NCI-H524 treated with DMSO at 0.1 percent for 48 hours (cell line): ENCODE results near the gene CSAG3.
"Not testable (repeated sequence)": the region's sequence is repeated elsewhere in the genome, so short reads cannot be mapped to it uniquely, and the experiment has no call there.

ENCODE experiments used
- DNase-seq: peaks from one replicate; lab custom pipeline; 2025; lab: John Stamatoyannopoulos, UW

CSAG3 gene

DNA sequence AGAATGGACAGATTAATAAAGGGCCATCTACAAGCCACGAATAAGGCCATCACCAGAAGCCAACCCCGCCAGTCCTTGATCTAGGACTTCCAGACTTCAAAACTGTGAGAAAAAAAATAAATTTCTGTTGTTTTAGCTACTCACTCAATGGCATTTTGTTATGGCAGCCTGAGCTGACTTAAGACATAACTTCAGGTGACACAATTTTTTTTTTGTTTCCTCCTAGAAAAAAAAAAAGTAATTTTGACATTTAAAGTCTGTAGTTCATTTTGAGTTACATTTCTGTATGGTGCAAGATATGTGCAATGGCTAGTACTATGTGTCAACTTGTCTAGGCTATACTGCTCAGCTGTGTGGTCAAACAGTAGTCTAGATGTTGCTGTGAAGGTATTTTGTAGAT lies at the start of gene CSAG3:
Gene CSAG3, plus strand, starts transcription at position 301 of the 400 bp plus-strand sequence.
- not testable (repeated sequence) for DNase-seq

DNA sequence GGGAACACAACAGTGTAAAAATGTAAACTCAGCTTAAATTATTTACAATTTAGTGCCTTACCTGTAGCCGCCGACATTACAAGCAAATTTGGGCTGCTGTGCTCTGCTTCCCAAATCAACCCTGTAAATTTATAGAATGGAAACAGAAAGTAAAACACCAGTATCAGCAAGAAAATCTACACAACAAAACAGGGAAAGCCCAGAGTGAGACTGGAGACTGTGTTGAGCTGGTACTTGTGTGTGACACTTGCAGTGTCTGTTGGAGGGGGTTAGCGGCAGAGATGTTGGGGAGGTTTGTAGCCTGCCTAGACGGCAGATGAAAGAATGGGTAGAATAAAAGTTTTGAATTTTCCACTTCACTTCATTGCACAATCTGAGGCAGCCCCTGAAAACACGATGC lies 45.8 kb upstream of the CSAG3 start:
- not testable (repeated sequence) for DNase-seq

DNA sequence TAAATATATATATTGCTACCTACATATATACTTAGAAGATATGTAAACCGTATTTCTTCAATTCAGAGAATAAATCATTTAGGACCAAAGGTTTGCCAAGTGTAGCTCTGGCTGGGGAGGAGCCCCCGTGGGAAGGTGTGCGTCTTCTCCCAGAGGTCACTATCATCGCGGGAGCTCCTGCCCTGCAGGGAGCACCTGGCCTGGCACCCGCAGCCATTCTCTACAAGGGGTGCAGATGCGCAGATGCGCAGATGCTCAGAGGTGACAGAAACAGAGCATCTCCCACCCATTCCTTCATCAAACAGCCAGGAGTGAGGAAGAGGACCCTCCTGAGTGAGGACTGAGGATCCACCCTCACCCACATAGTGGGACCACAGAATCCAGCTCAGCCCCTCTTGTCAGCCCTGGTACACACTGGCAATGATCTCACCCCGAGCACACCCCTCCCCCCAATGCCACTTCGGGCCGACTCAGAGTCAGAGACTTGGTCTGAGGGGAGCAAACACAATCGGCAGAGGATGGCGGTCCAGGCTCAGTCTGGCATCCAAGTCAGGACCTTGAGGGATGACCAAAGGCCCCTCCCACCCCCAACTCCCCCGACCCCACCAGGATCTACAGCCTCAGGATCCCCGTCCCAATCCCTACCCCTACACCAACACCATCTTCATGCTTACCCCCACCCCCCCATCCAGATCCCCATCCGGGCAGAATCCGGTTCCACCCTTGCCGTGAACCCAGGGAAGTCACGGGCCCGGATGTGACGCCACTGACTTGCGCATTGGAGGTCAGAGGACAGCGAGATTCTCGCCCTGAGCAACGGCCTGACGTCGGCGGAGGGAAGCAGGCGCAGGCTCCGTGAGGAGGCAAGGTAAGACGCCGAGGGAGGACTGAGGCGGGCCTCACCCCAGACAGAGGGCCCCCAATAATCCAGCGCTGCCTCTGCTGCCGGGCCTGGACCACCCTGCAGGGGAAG lies 44.9 kb upstream of the CSAG3 start, which contains the start of gene MAGEA2B:
Gene MAGEA2B, plus strand, starts transcription at position 814 of the 973 bp plus-strand sequence. CDS start 2,479 bp downstream, outside the sequence.
- not testable (repeated sequence) for DNase-seq

DNA sequence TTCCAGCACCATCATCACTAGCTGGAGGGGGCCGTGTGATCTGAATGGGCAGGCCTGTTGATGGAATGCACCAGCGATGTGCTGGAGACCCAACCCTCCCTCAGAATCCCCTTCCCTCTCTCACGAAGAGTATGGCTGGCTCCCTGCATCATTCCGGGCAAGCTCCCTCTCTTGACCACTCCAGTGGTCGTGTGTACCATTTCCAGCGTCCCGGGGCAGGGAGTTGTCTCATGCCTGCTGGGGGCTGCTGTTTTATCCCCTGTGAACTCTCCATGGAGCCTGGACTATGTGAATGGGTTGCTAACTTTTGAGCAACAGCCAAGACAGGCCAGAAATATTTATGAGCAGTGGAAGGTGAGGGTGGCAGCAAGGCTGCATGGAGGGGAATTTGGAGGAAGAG lies 33.6 kb upstream of the CSAG3 start:
- no peak for DNase-seq

DNA sequence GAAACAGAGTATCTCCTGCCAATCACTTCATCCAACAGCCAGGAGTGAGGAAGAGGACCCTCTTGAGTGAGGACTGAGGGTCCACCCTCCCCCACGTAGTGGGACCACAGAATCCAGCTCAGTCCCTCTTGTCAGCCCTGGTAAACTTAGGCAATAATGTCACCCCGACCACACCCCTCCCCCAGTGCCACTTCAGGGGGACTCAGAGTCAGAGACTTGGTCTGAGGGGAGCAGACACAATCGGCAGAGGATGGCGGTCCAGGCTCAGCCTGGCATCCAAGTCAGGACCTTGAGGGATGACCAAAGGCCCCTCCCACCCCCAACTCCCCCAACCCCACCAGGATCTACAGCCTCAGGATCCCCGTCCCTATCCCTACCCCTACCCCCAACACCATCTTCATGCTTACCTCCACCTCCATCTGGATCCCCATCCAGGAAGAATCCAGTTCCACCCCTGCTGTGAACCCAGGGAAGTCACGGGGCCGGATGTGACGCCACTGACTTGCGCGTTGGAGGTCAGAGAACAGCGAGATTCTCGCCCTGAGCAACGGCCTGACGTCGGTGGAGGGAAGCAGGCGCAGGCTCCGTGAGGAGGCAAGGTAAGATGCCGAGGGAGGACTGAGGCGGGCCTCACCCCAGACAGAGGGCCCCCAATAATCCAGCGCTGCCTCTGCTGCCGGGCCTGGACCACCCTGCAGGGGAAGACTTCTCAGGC lies 25.6 kb upstream of the CSAG3 start, which contains the start of the genes CSAG1 and MAGEA12:
Gene CSAG1, minus strand, starts transcription at position 461 of the 715 bp plus-strand sequence. CDS start 1,261 bp downstream, outside the sequence.
Gene MAGEA12, plus strand, starts transcription at position 497 of the 715 bp plus-strand sequence. CDS start 2,405 bp downstream, outside the sequence.
- no peak for DNase-seq

DNA sequence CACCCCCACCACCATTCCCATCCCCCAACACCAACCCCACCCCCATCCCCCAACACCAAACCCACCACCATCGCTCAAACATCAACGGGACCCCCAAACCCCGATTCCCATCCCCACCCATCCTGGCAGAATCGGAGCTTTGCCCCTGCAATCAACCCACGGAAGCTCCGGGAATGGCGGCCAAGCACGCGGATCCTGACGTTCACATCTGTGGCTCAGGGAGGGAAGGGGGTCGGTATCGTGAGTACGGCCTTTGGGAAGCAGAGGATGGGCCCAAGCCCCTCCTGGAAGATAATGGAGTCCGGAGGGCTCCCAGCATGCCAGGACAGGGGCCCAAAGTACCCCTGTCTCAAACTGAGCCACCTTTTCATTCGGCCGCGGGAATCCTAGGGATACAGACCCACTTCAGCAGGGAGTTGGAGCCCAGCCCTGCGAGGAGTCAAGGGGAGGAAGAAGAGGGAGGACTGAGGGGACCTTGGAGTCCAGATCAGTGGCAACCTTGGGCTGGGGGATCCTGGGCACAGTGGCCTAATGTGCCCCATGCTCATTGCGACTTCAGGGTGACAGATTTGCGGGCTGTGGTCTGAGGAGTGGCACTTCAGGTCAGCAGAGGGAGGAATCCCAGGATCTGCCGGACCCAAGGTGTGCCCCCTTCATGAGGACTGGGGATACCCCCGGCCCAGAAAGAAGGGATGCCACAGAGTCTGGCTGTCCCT lies 24.7 kb upstream of the CSAG3 start:
- DNase-seq = not testable (repeated sequence)

DNA sequence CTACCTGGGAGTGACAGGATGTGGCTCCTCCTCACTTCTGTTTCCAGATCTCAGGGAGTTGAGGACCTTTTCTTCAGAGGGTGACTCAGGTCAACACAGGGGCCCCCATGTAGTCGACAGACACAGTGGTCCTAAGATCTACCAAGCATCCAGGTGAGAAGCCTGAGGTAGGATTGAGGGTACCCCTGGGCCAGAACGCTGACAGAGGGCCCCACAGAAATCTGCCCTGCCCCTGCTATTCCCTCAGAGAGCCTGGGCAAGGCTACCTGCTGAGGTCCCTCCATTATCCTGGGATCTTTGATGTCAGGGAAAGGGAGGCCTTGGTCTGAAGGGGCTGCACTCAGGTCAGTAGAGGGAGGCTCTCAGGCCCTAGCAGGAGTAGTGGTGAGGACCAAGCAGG lies 23.9 kb upstream of the CSAG3 start:
- DNase-seq = no peak

DNA sequence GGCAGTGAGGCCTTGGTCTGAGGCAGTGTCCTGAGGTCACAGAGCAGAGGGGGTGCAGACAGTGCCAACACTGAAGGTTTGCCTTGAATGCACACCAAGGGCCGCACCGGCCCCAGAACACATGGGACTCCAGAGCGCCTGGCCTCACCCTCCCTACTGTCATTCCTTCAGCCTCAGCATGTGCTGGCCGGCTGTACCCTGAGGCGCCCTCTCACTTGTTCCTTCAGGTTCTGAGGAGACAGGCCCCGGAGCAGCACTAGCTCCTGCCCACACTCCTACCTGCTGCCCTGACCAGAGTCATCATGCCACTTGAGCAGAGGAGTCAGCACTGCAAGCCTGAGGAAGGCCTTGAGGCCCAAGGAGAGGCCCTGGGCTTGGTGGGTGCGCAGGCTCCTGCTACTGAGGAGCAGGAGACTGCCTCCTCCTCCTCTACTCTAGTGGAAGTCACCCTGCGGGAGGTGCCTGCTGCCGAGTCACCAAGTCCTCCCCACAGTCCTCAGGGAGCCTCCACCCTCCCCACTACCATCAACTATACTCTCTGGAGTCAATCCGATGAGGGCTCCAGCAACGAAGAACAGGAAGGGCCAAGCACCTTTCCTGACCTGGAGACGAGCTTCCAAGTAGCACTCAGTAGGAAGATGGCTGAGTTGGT lies 23.0 kb upstream of the CSAG3 start:
- no peak for DNase-seq

DNA sequence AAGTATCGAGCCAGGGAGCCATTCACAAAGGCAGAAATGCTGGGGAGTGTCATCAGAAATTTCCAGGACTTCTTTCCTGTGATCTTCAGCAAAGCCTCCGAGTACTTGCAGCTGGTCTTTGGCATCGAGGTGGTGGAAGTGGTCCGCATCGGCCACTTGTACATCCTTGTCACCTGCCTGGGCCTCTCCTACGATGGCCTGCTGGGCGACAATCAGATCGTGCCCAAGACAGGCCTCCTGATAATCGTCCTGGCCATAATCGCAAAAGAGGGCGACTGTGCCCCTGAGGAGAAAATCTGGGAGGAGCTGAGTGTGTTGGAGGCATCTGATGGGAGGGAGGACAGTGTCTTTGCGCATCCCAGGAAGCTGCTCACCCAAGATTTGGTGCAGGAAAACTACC lies 22.5 kb upstream of the CSAG3 start:
- DNase-seq = not testable (repeated sequence)

DNA sequence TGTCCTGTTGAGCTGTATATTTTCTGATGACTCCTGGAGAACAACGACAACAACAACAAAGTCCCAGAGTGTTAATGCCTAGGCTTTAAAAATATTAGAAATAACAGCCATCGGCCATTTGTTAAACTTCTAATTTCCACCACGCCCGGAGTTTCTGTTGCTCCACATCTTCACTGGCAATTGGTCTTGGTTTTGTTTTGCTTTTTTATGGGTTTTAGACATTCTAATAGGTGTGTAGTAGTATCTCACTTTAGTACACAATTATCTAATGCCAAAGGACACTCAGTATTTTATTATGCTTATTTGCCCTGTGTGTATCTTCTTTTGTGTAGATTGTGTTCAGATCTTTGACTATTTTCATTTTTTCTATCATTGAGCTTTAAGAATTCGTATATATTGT lies 20.5 kb upstream of the CSAG3 start:
- no peak for DNase-seq

DNA sequence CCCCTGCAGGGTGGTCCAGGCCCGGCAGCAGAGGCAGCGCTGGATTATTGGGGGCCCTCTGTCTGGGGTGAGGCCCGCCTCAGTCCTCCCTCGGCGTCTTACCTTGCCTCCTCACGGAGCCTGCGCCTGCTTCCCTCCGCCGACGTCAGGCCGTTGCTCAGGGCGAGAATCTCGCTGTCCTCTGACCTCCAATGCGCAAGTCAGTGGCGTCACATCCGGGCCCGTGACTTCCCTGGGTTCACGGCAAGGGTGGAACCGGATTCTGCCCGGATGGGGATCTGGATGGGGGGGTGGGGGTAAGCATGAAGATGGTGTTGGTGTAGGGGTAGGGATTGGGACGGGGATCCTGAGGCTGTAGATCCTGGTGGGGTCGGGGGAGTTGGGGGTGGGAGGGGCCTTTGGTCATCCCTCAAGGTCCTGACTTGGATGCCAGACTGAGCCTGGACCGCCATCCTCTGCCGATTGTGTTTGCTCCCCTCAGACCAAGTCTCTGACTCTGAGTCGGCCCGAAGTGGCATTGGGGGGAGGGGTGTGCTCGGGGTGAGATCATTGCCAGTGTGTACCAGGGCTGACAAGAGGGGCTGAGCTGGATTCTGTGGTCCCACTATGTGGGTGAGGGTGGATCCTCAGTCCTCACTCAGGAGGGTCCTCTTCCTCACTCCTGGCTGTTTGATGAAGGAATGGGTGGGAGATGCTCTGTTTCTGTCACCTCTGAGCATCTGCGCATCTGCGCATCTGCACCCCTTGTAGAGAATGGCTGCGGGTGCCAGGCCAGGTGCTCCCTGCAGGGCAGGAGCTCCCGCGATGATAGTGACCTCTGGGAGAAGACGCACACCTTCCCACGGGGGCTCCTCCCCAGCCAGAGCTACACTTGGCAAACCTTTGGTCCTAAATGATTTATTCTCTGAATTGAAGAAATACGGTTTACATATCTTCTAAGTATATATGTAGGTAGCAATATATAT lies 5.0 kb upstream of the CSAG3 start, which contains the start of gene MAGEA2:
Gene MAGEA2, minus strand, starts transcription at position 157 of the 965 bp plus-strand sequence. CDS start 2,479 bp downstream, outside the sequence.
- DNase-seq = not testable (repeated sequence)

DNA sequence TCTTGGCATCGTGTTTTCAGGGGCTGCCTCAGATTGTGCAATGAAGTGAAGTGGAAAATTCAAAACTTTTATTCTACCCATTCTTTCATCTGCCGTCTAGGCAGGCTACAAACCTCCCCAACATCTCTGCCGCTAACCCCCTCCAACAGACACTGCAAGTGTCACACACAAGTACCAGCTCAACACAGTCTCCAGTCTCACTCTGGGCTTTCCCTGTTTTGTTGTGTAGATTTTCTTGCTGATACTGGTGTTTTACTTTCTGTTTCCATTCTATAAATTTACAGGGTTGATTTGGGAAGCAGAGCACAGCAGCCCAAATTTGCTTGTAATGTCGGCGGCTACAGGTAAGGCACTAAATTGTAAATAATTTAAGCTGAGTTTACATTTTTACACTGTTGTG lies 4.1 kb upstream of the CSAG3 start:
- not testable (repeated sequence) for DNase-seq

DNA sequence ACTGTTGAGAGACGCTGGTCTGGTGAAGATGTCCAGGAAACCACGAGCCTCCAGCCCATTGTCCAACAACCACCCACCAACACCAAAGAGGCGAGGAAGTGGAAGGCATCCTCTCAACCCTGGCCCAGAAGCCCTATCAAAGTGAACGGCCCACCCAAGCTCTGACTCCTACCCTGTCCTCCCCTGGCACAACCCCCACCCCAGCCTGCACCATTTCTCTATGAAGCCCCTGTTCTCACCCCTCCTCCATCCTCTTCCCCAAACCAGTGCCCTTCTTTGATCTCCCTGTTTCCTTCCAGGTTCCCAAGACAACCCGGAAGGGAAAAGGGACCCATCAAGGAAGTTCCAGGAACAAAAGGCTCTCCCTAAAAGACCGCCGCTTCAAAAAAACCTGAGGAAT lies 526 bp downstream of the CSAG3 start:
- DNase-seq = not testable (repeated sequence)

DNA sequence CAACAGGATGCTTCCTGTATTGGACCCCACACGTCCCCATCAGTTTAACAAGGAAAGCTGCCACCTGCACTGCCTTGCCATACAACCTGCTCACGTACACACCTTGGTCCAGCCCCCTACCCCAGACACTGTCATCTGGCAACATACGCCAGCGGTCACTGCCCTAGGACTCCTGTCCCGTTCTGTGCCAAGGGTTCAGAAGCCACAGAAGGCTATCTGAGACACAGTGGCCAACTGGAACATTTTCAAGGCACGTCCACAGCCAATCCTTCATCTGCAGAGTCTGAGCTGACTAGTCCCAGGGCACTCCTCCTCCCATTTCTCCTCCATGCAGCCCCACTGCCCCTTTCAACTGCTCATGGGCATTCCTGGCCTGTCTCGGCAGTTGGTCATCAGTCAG lies 2.6 kb downstream of the CSAG3 start:
- DNase-seq = not testable (repeated sequence)

DNA sequence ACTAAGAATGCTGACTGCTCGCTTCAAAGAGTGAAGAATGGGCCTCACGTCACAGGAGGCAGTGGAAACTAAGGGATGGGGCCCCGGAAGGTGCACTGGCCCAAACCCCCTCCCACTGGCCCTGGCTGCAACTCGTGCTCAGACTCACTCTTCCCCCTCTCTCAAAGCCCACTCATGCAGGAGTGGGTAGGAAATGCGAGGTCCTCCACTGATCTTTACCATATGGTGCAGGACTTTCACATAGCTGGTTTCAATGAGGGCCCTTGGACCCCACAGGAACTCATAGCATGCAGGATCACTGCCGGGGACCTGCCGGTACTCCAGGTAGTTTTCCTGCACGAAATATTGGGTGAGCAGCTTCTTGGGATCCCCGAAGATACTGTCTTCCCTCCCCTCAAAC lies 7.5 kb downstream of the CSAG3 start:
- DNase-seq = not testable (repeated sequence)

DNA sequence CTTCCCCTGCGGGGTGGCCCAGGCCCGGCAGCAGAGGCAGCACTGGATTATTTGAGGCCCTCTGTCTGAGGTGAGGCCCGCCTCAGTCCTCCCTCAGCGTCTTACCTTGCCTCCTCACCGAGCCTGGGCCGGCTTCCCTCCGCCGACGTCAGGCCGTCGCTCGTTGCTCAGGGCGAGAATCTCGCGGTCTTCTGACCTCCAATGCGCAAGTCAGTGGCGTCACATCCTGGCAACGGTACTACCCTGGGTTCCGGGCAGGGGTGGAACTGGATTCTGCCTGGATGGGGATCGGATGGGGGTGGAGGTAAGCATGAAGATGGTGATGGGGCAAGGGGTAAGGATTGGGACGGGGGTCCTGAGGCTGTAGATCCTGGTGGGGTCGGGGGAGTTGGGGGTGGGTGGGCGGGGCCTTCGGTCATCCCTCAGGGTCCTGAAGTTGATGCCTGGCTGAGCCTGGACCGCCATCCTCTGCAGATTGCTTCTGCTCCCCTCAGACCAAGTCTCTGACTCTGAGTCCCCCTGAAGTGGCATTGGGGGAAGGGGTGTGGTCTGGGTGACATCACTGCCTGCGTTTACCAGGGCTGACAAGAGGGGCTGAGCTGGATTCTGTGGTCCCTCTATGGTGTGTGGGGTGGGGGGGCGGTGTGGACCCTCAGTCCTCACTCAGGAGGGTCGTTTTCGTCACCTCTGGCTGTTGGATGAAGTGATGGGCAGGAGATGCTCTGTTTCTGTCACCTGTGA lies 10.7 kb downstream of the CSAG3 start, which contains the start of gene MAGEA6:
Gene MAGEA6, minus strand, starts transcription at position 141 of the 741 bp plus-strand sequence. CDS start 2,039 bp downstream, outside the sequence.
- DNase-seq = not testable (repeated sequence)

DNA sequence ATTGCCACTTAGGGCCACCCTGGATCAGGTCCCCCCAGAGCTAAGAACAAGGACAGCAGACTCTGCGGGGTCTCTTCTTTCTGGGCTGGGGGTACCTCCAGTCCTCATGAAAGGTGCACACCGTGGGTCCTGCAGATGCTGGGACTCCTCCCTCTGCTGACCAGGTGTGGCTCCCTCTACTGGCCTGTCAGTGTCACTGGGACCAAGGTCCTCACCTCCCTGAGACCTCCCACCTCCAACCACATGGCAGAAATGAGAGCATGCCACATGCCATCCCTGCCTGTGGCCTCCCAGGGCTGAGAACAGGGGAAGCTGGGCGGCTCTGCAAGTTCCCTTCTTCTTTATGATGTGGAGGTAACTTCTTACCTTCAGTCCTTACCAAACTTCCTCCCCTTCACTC lies 28.0 kb downstream of the CSAG3 start:
- not testable (repeated sequence) for DNase-seq

DNA sequence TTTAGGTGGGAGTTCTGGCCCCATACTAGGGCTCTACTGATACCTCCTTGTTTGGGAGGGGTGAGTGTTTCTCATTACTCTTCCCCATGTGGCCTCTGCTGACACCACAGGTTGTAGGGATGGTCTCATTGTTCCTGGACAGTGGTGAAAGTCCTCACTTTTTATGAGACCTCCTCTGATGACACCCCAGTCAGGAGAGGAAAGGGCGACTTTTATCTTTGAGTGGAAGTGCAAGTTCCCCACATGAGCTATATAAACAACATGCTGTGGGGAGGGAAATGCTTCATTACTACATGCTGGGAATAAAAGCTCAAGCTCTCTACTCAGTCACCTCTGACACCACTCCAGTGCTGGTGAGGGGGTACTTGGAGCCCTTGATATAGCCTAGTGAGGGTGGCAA lies 39.9 kb downstream of the CSAG3 start:
- no peak for DNase-seq

DNA sequence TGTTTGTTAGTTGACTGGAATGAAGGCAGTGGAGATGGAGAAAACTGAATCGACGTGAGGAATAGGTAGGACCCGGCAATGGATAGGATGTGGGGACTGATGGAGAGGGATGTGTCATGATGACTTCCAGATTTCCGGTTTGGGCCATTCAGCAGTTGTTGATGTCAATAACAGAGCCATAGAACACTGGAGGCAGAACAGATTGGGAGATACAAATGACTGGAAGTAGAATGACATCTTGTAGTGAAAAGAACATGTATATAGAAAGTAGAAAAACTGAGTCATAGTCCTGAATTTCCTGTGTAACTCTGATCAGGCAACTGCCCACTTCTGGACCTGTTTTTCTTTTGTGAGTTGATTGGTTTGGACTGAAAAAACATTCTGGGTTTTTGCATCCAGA lies 47.0 kb downstream of the CSAG3 start:
- DNase-seq = no peak
